Activated CD4-positive, CD25-positive, alpha-beta regulatory T cell treated with anti-CD3 and anti-CD28 coated beads, Interleukin-2, amount 50 U/mL, for 72 hours (primary cell): ENCODE measurements around the gene CAMSAP3.

ENCODE experiments used
- DNase-seq: peaks from one replicate; pipeline ENCODE4 v3.0.0; 2021

CAMSAP3 gene

DNA sequence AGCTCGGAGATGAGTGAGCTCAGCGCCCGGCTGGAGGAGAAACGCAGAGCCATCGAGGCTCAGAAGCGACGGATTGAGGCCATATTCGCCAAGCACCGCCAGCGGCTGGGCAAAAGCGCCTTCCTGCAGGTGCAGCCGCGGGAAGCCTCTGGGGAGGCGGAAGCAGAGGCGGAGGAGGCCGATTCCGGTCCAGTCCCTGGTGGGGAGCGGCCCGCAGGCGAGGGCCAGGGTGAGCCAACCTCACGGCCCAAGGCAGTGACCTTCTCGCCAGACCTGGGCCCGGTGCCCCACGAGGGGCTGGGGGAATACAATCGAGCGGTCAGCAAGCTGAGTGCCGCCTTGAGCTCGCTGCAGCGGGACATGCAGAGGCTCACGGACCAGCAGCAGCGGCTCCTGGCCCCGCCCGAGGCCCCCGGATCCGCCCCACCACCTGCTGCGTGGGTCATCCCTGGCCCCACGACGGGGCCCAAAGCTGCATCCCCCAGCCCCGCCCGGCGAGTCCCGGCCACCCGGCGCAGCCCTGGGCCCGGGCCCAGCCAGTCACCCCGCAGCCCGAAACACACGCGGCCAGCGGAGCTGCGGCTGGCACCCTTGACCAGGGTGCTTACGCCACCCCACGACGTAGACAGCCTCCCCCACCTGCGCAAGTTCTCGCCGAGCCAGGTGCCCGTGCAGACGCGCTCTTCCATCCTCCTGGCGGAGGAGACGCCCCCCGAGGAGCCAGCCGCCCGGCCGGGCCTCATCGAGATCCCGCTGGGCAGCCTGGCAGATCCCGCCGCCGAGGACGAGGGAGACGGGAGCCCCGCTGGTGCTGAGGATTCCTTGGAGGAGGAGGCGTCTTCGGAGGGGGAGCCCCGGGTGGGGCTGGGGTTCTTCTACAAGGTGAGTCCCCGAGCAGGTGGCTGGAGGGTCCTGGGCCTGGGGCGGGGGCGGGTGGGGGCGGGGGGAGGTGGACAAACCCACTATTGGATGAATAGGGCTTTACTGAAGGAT is 16.9 kb downstream of the CAMSAP3 start:
- DNase-seq = no peak

DNA sequence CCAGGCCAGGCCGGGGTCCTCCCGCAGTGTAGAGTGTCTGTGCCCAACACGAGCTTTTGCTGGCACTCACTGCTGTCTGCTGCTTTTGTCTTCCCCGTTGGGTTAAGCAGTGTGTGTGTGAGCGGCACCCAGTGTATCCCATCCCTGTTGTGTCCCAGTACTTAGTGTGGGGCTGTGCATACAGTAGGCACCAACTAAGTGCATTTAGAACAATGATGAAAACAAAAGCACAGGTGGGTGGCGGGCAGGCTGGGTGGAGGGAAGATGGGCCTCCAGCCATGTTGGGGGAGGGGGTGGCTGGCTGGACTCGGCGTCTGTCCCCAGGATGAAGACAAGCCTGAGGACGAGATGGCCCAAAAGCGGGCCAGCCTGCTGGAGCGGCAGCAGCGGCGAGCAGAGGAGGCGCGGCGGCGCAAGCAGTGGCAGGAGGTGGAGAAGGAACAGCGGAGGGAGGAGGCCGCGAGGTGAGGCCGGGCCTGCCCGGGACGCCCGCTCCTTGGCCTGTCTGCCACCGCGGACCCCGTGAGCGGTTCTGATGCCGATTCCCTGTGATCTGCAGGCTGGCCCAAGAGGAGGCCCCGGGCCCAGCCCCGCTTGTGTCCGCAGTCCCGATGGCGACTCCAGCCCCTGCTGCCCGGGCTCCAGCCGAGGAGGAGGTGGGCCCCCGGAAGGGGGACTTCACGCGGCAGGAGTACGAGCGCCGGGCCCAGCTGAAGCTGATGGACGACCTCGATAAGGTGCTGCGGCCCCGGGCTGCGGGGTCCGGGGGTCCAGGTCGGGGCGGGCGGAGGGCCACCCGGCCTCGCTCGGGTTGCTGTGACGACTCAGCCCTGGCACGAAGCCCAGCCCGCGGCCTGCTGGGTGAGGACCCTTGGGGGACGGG is 19.4 kb downstream of the CAMSAP3 start:
- no peak for DNase-seq

DNA sequence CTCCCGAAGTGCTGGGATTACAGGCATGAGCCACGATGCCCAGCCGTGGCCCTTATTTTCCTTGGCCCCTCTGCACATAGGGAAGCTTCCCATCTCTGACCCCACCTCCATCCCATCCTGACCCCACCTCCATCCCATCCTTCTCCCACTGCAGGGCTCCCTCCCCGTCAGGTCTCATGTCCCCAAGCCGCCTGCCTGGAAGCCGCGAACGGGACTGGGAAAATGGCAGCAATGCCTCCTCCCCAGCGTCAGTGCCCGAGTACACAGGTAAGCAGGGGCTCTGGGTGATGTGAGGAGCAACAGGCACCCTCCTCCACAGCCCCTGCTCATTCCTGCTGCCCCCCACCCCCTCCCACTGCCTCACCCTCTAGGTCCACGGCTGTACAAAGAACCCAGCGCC is 21.5 kb downstream of the CAMSAP3 start:
- no peak for DNase-seq

DNA sequence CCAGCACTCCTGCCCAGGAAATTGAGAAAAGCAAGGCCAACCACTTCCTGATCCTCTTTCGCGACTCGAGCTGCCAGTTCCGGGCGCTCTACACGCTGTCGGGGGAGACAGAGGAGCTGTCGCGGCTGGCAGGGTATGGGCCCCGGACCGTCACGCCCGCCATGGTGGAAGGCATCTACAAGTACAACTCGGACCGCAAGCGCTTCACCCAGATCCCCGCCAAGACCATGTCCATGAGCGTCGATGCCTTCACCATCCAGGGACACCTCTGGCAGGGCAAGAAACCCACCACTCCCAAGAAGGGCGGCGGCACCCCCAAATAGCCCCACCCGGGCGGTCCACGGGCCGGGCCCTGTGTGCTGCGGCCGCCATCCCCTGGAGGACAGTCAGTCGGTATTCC is 22.1 kb downstream of the CAMSAP3 start:
- DNase-seq = no peak

DNA sequence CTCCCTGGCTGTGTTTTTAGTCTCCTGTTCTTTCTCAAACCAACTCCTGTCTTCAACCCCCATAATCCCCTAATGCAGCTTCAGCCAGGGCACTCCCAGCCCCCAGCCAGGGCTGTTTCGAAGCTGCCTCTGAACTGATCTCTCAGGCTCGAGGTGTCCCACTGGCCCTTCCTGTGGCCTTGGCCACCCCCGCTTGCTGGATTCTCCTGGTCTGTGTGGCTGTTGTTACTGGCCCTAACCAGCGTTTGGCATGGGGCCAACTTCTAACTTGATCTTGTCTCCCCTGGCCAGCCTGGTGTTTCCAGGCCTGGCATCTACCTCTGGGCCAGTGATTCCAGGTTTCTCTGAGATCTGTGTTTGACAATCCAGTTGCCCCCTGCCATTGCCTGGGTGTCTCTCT is 22.7 kb downstream of the CAMSAP3 start:
- no peak for DNase-seq

DNA sequence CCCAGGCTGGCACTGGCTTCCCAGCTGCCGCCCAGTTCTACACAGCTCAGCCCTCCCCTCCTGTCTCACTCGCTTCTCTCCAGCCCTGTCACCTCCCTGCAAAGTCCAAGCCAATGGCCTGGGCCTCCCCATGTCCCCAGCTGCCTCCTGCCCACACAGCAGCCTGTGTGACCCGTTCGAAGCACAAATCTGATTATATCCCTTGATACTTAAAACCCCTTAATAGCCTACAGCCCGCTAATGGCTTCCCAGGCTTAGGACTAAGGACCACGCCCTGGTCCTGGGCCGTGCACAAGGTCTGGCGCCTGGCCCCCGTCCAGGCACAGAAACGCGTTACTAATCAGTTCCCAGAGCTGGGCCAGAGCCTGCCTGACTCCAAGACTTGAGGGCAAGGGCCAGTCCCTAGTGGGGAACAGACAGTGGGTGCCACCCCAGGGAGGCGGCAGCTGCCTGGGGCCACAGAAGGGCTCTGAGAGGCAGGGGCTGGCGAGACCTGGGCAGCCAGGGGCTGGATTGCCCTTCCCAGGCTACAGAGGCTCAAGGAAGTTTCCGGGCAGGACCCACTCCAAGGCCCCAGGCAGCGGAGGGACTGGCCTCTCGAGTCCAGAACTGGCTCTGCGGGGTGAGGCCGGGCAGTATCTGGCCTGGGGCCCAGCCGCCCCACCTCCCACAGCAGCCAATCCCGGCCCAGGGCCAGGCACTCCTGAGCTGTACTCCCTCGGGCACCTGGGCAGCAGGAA is 23.3 kb downstream of the CAMSAP3 start:
- no peak for DNase-seq

DNA sequence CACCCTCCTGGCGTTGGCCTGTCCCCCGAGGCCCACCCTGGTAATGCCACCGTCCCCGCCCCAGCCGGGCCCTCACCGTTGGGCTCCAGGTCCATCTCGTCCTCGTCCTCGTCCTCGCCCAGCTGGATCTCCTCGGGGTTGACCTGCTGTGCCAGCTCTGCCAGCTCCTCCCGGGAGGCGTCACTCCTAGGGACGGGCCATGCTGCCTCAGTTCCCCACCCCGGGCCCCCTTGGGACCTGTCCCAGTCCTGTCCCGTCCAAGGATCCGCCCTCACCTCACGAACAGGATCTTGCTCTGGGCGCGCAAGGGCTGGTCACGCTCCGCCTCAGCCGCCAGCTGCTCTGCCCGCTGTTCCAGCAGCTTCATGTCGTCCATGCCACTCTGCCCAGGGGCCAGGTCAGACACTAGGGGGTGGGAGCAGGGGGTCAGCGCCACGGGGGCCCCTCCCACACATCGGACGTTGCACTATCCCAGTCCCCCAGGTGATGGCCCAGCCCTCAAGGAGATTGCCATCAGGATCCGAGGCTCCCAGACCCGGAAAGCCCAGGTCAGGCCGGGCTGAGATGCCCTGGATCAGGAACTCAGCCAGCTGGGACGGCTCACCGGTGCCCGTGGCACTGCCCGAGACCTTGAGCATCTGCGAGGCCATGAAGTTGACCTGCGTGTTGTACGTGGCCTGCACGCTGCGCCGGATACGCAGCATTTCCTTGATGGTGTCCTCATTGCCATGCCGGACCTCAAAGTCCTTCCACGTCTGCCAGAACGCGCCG is 24.2 kb downstream of the CAMSAP3 start:
- no peak for DNase-seq

DNA sequence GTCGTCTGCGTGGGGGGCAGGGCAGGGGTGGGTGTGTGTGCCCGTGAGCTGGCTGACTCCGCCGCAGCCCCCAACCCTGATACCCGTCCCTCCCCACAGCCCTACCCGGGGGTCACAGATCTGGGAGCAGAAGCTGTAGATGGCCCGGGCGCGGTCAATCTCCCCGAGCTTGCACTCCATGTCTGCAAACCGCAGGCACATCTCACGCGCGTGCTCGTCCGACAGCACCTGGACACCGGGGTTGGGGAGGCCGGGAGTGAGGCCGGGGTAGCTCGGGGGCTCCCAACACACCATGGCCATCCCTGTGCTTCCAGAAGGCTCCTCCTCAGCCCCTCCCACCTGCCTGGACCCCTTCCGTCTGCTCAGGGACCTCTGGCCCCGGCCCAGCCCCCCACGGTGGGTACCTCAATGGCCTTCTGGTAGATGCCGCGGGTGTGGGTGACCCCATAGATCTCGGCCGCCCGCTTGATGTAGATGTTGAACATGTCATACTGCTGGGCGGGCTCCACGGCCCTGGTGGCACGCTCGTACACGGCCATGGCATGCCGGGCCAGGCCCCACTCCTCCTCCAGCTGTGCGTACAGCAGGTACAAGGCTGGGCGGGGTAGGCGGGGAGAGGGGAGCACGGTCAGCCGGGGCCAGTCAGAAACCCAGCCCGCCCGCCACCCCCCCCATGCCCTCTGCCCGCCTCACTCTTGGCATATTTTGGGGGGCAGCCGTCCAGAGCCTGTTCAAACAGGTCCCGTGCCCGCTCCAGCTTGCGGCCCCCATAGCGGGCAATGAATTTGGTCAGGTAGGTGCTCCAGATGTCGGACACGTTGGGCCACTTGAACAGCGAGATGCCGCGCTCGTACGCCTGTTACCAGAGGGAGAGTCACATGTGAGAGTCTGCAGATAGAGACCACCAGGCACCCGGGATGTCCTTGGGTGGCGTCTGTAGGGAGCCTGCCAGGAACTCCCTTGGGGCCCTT is 25.1 kb downstream of the CAMSAP3 start:
- no peak for DNase-seq

DNA sequence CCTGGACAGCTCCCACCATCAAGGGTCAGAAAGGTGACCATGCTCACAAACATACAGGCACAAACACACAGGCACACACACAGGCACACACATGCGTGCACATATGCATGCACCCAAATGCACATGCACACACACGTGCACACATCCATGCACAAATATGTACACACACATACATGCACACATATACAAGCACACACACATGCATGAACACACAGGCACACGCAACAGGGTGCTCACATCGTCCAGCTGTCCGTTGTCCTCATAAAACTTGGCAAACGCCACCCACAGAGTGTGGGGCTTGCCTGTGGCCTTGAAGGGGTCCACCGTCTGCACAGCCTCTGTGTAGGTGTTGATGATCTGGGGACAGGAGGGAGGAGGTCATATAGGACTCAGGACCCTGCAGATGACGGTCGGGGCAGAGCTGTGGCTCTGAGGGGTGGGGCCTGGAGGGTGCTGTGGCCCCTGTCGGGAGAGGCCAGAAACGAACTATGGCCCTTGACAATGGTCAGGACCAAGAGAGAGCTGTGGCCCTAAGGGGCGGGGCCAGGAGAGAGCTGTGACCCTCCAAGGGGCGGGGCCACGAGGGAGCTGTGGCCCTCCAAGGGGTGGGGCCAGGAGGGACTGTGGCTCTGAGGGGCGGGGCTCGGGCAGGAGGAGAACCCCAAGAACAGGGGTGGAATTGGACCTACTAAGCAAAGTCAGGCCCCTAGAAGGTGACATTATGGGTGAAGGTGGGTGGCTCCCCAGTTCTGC is 27.4 kb downstream of the CAMSAP3 start:
- DNase-seq = no peak

DNA sequence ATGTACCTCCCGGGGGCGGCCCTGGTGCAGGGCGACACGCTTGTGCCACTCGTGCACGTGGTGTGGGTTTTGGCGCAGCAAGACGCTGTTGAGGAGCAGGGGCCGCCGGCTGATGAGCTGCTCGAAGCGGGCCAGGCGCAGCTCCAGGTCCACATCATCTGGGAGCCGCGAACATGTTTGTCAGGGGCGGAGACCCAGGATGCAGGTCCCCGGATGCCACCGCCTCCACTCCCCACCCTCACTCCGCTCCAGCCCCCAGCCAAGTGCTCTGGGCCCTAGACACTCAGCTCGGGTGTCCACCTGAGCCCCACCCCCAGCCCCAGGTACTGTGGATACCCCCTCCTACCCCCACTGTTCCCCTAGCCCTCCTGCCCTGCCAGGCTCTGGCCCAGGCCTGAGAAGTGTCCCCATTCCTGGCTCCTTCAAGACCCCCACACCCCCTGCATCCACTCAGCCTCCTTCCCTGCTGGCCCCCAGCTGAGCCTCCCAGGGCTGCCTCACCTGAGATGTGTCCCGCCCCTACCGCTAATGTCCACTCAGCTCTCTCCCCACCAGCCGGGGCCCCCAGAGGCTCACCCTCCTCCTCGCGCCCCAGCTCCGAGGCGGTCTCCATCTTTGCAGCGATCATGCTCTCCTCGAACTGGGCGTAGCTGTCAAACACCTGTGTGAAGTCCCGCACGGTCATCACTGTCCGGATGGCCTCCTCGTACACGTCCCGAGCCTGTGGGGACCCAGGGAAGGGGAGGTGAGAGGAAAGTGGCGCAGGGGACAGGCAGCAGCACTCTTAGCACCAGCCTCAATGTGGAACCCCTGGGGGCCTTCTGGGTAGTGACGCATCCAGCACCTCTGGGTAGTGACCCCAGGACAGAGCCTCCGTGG is 28.3 kb downstream of the CAMSAP3 start:
- DNase-seq = no peak

DNA sequence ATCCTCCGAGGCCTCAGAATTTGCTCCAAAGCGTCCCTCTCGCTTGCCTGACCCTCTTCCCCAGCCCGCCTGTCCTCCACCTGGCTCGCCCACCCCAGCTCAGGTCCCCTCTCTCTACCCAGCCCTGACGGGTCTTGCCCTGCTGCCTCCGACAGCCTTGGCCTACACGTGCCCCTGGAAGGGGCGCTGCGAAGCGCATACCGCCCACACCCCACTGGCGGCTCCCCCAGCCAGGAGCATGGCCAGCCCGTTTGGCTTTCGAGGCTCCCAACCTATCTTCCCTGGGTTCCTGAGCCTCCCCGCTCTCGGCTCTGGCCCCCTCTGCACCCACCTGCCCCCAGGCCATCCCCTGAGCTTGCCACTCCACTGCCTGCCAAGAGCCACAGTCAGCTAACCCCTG is 29.1 kb downstream of the CAMSAP3 start:
- DNase-seq = no peak

DNA sequence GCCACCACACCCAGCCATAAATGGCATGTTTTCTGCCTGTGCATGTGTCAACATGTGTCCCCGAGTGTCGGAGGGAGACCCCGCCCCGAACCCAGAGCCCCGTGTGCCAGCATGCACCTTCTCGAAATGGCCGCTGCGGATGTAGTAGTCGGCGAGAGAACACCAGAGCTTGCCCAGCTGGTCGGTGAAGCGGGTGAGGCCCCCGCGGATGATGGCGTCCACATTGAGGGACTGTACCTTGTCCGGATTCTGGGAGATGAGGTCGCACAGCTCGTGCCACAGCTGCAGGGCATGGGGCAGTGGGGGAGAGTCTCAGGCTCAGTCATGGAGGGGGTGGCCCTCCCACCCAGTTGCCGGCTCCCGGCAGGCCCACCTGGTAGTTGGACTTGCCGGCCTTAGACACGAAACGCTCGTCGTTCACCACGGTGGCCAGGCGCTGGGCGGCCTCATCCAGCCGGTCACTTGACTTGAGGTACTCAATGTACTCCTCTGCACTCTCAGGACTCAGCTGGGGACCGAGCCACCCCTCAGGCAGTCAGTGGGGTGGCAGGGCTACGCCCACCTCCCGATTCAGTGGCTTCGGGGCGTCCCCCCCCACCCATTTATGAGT is 30.2 kb downstream of the CAMSAP3 start:
- DNase-seq = no peak

DNA sequence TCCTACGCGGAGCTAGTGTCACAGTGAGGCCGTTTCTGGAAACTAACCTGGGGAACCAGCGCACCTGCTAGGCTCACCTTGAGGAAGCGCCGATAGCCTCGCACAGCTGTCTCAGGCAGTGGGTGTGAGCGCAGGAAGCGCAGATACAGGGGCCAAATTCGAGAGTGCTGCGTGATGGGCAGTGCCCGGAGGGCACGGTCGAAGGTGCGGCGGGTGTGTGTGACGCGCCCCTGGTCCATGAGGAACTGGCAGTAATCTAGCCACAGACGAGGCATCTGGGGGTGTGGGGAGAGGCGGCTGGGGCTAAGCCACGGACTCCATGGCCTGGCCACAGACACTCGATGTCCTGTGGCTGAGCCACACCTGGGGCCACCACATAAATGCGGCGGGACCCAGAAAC is 31.5 kb downstream of the CAMSAP3 start:
- no peak for DNase-seq

DNA sequence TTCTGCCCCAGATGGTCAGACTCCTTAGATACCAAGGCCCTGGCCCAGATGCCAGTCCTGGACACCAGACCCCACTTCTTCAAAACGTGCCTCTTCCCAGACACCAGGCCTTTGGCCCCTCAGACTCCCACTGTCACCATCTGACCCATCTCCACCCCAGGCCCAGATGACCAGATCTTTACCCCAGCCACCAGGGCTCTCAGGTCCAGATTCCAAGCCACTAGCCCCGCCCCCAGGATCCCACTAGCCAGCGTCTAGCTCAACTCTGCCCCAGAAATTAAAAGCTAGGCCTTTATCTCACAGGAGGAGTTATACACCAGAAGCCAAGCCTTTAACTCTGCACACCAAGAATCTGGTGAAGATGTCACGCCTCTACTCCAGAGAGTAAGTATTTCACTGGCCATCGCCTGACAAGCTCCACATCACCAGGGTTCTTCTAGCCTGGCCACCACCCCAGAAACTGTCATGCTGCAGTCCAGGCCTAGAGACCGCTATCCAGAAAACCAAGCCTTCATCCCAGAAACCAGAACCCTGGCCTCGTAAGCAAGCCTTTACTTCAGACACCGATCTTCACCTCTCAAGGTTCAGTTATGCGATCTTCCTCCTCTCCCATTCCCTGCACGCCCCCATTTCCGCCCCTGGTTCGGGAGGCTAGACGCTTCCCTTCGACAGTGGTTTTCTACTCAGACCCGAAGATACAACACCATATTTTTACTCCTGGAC is 33.1 kb downstream of the CAMSAP3 start:
- no peak for DNase-seq

DNA sequence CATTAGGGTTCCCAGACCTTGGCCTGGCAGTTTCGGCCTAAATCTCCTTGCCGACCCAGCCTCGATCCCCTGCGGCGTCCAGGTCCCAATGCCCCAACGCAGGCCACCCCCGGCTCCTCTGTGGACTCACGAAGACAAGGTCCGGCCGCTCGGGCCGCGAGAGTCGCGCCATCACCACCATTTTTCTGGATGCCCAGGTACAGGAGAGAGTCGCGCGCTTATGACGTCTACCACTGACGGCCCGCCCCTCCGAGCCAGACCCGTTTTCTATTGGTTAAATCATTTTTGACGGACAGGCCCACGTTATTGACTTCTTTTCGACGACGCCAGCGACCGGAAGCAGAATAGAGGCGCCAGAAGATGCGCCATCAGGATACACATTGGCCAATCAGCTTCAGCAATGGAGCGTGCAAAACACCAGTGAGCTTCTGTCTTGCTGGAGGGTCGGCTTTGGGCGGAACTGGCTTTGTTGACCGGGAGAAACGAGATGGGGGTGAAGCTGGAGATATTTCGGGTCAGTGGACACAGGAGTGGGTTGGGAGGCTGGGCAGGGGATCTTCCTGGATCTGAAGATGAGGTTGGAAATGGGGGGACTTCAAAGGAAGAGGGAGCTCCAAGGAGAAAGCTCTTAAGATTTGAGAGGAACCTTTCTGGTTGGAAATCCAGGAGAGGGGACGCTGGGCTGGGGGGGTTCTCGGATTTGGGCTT is 33.8 kb downstream of the CAMSAP3 start, which contains the start of the genes PET100 and XAB2:
Gene PET100, plus strand, starts transcription at position 447 of the 708 bp plus-strand sequence. Its CDS starts 41 bp downstream, at position 488.
Gene XAB2, minus strand, starts transcription at position 199 of the 708 bp plus-strand sequence. Its CDS starts 18 bp downstream, at position 181.
- DNase-seq = peak; percentile 92

DNA sequence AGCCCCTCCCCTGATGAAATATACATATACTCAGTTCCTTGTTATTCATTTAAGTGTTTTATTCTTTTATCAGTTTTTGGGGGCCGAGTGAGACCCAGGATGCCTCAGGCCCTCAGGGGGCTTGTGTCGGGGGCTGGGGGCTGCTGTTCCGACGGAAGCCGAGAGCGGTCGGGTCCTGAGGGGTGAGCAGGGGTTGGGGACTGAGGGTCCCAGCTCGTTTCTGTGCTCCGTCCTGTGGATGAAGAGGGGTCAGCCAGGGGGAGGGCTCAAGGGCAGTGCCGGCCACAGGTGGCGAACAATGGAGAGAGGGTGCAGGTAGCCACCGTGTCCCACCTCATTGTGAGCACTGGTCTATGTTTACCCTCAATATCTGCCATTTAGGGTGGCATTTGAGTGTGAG is 35.9 kb downstream of the CAMSAP3 start:
- DNase-seq = no peak
